ENCODE data around the gene OLAH. TPM values are rescaled to one million over a fixed set of nuclear protein-coding genes. Genes with fewer than 3 reads are reported as not detected.

The OLAH gene
- total RNA-seq, 3 donors from 2014 or later (not counting 1 experiment from before 2014, with no cell fraction given), result not detected

DNA sequence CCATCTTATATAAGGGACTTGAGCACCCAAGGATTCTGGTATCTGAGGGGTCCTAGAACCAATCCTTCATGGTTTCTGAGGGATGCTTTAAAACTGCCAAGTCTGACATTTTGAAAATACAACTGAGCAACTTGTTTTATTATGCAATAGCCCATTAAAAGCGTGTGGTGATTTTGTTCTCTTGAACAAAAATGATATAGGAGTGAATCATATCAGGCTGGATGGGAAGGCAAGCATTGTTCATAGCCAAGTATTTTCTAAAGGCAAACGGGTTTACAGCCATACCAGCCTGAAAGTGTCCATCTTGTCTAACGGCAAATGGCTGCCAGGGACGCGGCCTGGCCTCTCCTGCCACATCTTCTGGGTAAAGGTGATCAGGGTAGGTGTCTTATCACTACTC is 76.8 kb downstream of the OLAH start:
- 97% methylated on average over 5 of the region's 5 CpGs for WGBS (ENCODE audit: insufficient coverage)
- H3K27me3 ChIP-seq (ENCODE audit: control insufficient read depth, insufficient read depth, low read length), result no peaks in the 10 kb centered on the region
- DNase-seq (no peak), ATAC-seq (no peak)
- Mint-ChIP-seq H3K9me3 (no peaks in the 10 kb centered on the region), H3K27me3 (ENCODE audit: low read depth in 2 of 2) (no peaks in the 10 kb centered on the region), H3K27ac (no peak overlapping the region), H3K36me3 (no peaks in the 10 kb centered on the region), H3K4me3 (no peak overlapping the region), H3K4me1 (no peaks in the 10 kb centered on the region)
- intact Hi-C loops (cut with micrococcal nuclease), result no loop called here
- H3K9me3 ChIP-seq (ENCODE audit: control insufficient read depth, insufficient read depth, low read length), result no peaks in the 10 kb centered on the region
- no peak overlapping the region for H3K27ac ChIP-seq (ENCODE audit: low read length)
- H3K36me3 ChIP-seq (ENCODE audit: control insufficient read depth, insufficient read depth, low read length), result peaks cover 42% of the 10 kb centered on the region
- TF ChIP-seq, protein P1, sequence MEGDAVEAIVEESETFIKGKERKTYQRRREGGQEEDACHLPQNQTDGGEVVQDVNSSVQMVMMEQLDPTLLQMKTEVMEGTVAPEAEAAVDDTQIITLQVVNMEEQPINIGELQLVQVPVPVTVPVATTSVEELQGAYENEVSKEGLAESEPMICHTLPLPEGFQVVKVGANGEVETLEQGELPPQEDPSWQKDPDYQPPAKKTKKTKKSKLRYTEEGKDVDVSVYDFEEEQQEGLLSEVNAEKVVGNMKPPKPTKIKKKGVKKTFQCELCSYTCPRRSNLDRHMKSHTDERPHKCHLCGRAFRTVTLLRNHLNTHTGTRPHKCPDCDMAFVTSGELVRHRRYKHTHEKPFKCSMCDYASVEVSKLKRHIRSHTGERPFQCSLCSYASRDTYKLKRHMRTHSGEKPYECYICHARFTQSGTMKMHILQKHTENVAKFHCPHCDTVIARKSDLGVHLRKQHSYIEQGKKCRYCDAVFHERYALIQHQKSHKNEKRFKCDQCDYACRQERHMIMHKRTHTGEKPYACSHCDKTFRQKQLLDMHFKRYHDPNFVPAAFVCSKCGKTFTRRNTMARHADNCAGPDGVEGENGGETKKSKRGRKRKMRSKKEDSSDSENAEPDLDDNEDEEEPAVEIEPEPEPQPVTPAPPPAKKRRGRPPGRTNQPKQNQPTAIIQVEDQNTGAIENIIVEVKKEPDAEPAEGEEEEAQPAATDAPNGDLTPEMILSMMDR (IDR thresholded peaks at IDR 0.05), result no peak
- H3K4me1 ChIP-seq (ENCODE audit: control insufficient read depth, insufficient read depth, low read length), result no peaks in the 10 kb centered on the region
- H3K4me3 ChIP-seq (ENCODE audit: low read length), result no peak overlapping the region

DNA sequence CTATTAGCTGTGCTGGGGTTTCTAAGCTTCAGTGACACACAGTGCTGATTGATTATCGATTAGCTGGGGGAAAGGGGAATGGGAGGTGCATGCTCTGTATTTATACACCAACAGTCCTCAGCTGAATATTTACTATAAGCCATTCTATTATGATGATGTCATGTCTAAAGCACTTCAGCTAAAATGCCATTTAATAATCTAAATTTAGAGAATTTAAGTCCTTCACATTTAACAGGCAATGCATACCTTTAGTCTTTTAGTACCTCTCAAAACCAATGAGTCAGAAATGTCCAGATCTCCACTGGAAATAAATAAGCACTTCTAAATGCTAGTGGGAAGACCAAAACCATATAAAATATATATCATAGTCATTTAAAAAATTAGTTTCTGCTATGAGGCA is 78.0 kb downstream of the OLAH start:
- Mint-ChIP-seq H3K9me3 (no peaks in the 10 kb centered on the region), H3K27ac (no peak overlapping the region), H3K27me3 (ENCODE audit: low read depth in 2 of 2) (no peaks in the 10 kb centered on the region), H3K36me3 (no peaks in the 10 kb centered on the region), H3K4me1 (no peaks in the 10 kb centered on the region), H3K4me3 (no peak overlapping the region)
- H3K36me3 ChIP-seq (ENCODE audit: control insufficient read depth, insufficient read depth, low read length), result peaks cover 41% of the 10 kb centered on the region
- H3K27me3 ChIP-seq (ENCODE audit: control insufficient read depth, insufficient read depth, low read length), result no peaks in the 10 kb centered on the region
- no peak overlapping the region for H3K4me3 ChIP-seq (ENCODE audit: low read length)
- no peak overlapping the region for H3K27ac ChIP-seq (ENCODE audit: low read length)
- intact Hi-C loops (cut with micrococcal nuclease), result no loop called here
- H3K4me1 ChIP-seq (ENCODE audit: control insufficient read depth, insufficient read depth, low read length), result no peaks in the 10 kb centered on the region
- no peak for ATAC-seq
- DNase-seq, result no peak
- WGBS (ENCODE audit: insufficient coverage), result no CpG with 5 or more reads among the region's 1 CpG
- TF ChIP-seq, protein P1 (IDR thresholded peaks at IDR 0.05), result no peak
- H3K9me3 ChIP-seq (ENCODE audit: control insufficient read depth, insufficient read depth, low read length), result no peaks in the 10 kb centered on the region

DNA sequence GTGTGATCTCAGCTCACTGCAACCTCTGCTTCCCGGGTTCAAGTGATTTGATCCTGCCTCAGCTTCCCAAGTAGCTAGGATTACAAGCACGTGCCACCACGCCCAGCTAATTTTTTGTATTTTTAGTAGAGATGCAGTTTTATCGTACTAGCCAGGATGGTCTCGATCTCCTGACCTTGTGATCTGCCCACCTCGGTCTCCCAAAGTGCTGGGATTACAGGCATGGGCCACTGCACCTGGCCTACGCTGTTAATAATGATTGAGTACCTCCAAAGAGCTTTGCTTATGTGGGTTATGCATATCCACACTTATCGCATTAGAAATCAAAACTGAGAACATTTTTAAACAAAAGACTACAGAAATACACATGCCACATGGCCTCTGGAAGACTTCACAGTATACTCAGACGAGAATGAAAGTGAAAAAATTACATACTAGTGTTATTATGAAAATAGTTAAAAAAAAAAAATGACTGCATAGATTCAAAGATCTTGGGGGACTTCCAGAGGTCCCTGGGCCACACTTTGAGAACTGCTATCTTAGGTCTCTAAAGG is 78.8 kb downstream of the OLAH start:
- H3K36me3 Mint-ChIP-seq, result no peaks in the 10 kb centered on the region
- H3K36me3 ChIP-seq (ENCODE audit: control insufficient read depth, insufficient read depth, low read length), result peaks cover 38% of the 10 kb centered on the region

More for the DNA sequence above, 78.8 kb downstream of the OLAH start:
- H3K9me3 ChIP-seq (ENCODE audit: control insufficient read depth, insufficient read depth, low read length), result no peaks in the 10 kb centered on the region
- TF ChIP-seq, protein P1 (IDR thresholded peaks at IDR 0.05), result no peak
- 92% methylated on average over 8 of the region's 9 CpGs for WGBS (ENCODE audit: insufficient coverage)
- Mint-ChIP-seq H3K27me3 (ENCODE audit: low read depth in 2 of 2) (no peaks in the 10 kb centered on the region), H3K4me3 (no peak overlapping the region), H3K9me3 (no peaks in the 10 kb centered on the region), H3K4me1 (no peaks in the 10 kb centered on the region), H3K27ac (no peak overlapping the region)
- intact Hi-C loops (cut with micrococcal nuclease), result no loop called here
- H3K4me3 ChIP-seq (ENCODE audit: low read length), result no peak overlapping the region
- ATAC-seq (no peak), DNase-seq (no peak)
- no peaks in the 10 kb centered on the region for H3K27me3 ChIP-seq (ENCODE audit: control insufficient read depth, insufficient read depth, low read length)
- no peaks in the 10 kb centered on the region for H3K4me1 ChIP-seq (ENCODE audit: control insufficient read depth, insufficient read depth, low read length)
- no peak overlapping the region for H3K27ac ChIP-seq (ENCODE audit: low read length)

Other genes with a start within 250 kb of the OLAH start
- 1 to 10 TPM; 1.8 to 2.2 (median 1.9) TPM for gene CDNF, start 205.9 kb upstream of the OLAH start, total RNA-seq
- 10 to 100 TPM; 18.9 to 25.6 (median 24.5) TPM for gene HSPA14, start 205.6 kb upstream of the OLAH start, total RNA-seq
- 10 to 100 TPM; 19.6 to 25.1 (median 24.0) TPM for gene MSANTD7, start 205.6 kb upstream of the OLAH start, total RNA-seq
- 1 to 10 TPM; 3.8 to 5.4 (median 5.2) TPM for gene SUV39H2, start 165.1 kb upstream of the OLAH start, total RNA-seq
- 10 to 100 TPM; 21.7 to 31.3 (median 22.3) TPM for gene DCLRE1C, start 89.8 kb upstream of the OLAH start, total RNA-seq
- not detected for gene MEIG1, start 84.6 kb upstream of the OLAH start, total RNA-seq
- gene ACBD7, start 44.8 kb downstream of the OLAH start, total RNA-seq, result 1 to 10 TPM in 1 of 3 donors, under 1 TPM in 1, not detected in 1; 0.48 to 1.8 TPM
- gene RPP38, start 53.4 kb downstream of the OLAH start, total RNA-seq, result 10 to 100 TPM in 1 of 3 donors, 1 to 10 TPM in 2; 7.5 to 12.7 (median 8.4) TPM
- 10 to 100 TPM; 18.9 to 34.9 (median 28.8) TPM for gene NMT2, start 124.8 kb downstream of the OLAH start, total RNA-seq

All from natural killer cell (primary cell).